ENCODE measurements around the gene NUDT22. TPM values are rescaled to one million over a fixed set of nuclear protein-coding genes. Genes with fewer than 3 reads are reported as not detected.

The NUDT22 gene
- total and polyA plus RNA-seq, 2 of the 4 experiments (the other 2 are of a cell fraction) = 21.3 to 44.6 TPM

- TF ChIP-seq RFX5 (IDR thresholded peaks at IDR 0.05; ENCODE audit: low read depth, low read length) (no peak), RAD21 (IDR thresholded peaks at IDR 0.05; ENCODE audit: low read length) (no peak), BHLHE40 (IDR thresholded peaks at IDR 0.05; ENCODE audit: low read depth, low read length) (0 out of 2 replicates have a peak, but pooled peaks have one; percentile 35)
These were observed 21.0 kb downstream of the NUDT22 start, which contains the start of gene PPP1R14B (continued) for GRCh38 chr11:64246871-64247728.

- Histone ChIP-seq H3K23ac (ENCODE audit: low read depth, low read length) (0 out of 2 replicates have a peak overlapping the region, but pooled peaks have one; percentile 22), H3K9ac (ENCODE audit: low read depth, low read length) (peak overlapping the region; percentile 39), H2BK15ac (ENCODE audit: low read depth, low read length) (no peak overlapping the region), H3K79me1 (ENCODE audit: low read depth in 1 of 2, low read length in 2 of 2) (peaks cover 3 to 36% of the 10 kb centered on the region in 2 experiments; a peak in 3 of 4 replicates), H3K14ac (replicated peaks; ENCODE audit: low read depth, low read length) (no peak overlapping the region), H2BK20ac (ENCODE audit: low read depth, low read length) (no peak overlapping the region), H3K9me3 (ENCODE audit: control insufficient read depth, insufficient read depth, low read length) (no peaks in the 10 kb centered on the region), H2AK5ac (ENCODE audit: low read depth, low read length) (peak overlapping the region; percentile 91), H4K5ac (ENCODE audit: low read depth, low read length) (peak overlapping the region; percentile 80), H3K27ac (ENCODE audit: insufficient read depth, low read length) (no peak overlapping the region; the same call in 1 of the 2 replicates), H3K36me3 (ENCODE audit: control insufficient read depth, insufficient read depth, low read length) (peaks cover 10% of the 10 kb centered on the region), H2BK5ac (ENCODE audit: low read depth, low read length, poor library complexity, severe bottlenecking) (peak overlapping the region; percentile 6), H3K4me1 (ENCODE audit: control insufficient read depth, insufficient read depth, low read length) (peaks cover 11% of the 10 kb centered on the region), H3K4me3 (ENCODE audit: insufficient read depth, low read depth, low read length) (peak overlapping the region; percentile 24), H3K4ac (ENCODE audit: low read depth, low read length) (peak overlapping the region; percentile 67), H3K18ac (ENCODE audit: low read depth, low read length) (no peak overlapping the region), H3K9me1 (ENCODE audit: insufficient read depth, low read length) (no peaks in the 10 kb centered on the region), H3K56ac (ENCODE audit: extremely low read depth, insufficient read depth, low read length) (no peak overlapping the region), H2AK9ac (replicated peaks; ENCODE audit: low read depth, low read length, poor library complexity) (peak overlapping the region; percentile 93), H3K4me2 (ENCODE audit: low read depth, low read length) (peak overlapping the region; percentile 76), H4K20me1 (ENCODE audit: insufficient read depth, low read length) (peaks cover 22% of the 10 kb centered on the region), H2BK120ac (ENCODE audit: low read depth, low read length) (no peak overlapping the region), H4K8ac (ENCODE audit: low read depth in 2 of 2, low read length in 2 of 2) (peak overlapping the region; percentile 91 to 99), H2AFZ (replicated peaks; ENCODE audit: low read length, poor library complexity) (peak overlapping the region; percentile 92), H4K91ac (ENCODE audit: insufficient read depth, low read depth, low read length) (peak overlapping the region; percentile 58; the same call in 1 of the 2 replicates), H3K27me3 (ENCODE audit: control insufficient read depth, insufficient read depth, low read length) (no peaks in the 10 kb centered on the region)
- intact Hi-C loops (cut with micrococcal nuclease) = no loop called here
- POLR2A ChIA-PET (ENCODE audit: unreplicated experiment) = no interaction called here
- no TSS peak for BruUV-seq (replicated peaks)
- ATAC-seq (ENCODE audit: low read depth) (no peak), DNase-seq (no peak)
- TF ChIP-seq MAZ (IDR thresholded peaks at IDR 0.05; ENCODE audit: borderline replicate concordance, low read depth, low read length) (no peak), CTCF (conservative IDR thresholded peaks at IDR 0.05; ENCODE audit: low read depth, low read length) (no peak), RAD21 (IDR thresholded peaks at IDR 0.05; ENCODE audit: low read length) (no peak), MXI1 (IDR thresholded peaks at IDR 0.05; ENCODE audit: borderline replicate concordance, low read depth, low read length) (no peak)
- in situ Hi-C loops (cut with MboI; ENCODE audit: low sequenced_read_pairs) = no loop called here
- 39% methylated on average over 9 of the region's 31 CpGs; no CpG with 5 or more reads in 1 of the 2 experiments for WGBS, 2 experiments (ENCODE audit: extremely low coverage in 2 of 2, insufficient read length in 1 of 2)
- dilution Hi-C loops (cut with HindIII; ENCODE audit: low sequenced_read_pairs, unreplicated experiment) = no loop called here
- CTCF ChIA-PET = no interaction called here
These were observed 21.9 kb downstream of the NUDT22 start for GRCh38 chr11:64247729-64248531.

Measured in IMR-90 (cell line).